ENCODE results near the gene ERCC5. TPM values are rescaled to one million over a fixed set of nuclear protein-coding genes. Genes with fewer than 3 reads are reported as not detected.

ERCC5 gene
- total and polyA plus RNA-seq, 2 donors (not counting 3 experiments of a cell fraction or from before 2014, with no cell fraction given): 12.5 to 40.1 TPM

- no peak for DNase-seq (ENCODE audit: low read depth, low spot score)
- dilution Hi-C loops (cut with MboI; ENCODE audit: extremely low pct_ligation_motif_present, low sequenced_read_pairs): no loop called here
- no peak overlapping the region for H3K4me2 ChIP-seq (ENCODE audit: insufficient read depth, low read length)
- no peaks in the 10 kb centered on the region for H3K27me3 ChIP-seq (ENCODE audit: control insufficient read depth in 2 of 2, insufficient read depth in 2 of 2, low read length in 2 of 2)
- H3K36me3 ChIP-seq (ENCODE audit: control insufficient read depth in 2 of 2, extremely low read depth in 1 of 2, insufficient read depth in 2 of 2, low read length in 2 of 2): peaks cover 0 to 2% of the 10 kb centered on the region in 2 experiments
- no peaks in the 10 kb centered on the region for H3K9me1 ChIP-seq (replicated peaks; ENCODE audit: control insufficient read depth, extremely low read depth, insufficient read depth, low read length)
- no peak overlapping the region for H3K27ac ChIP-seq (ENCODE audit: insufficient read depth, low read depth, low read length)
- no peaks in the 10 kb centered on the region for H3K4me1 ChIP-seq (ENCODE audit: control insufficient read depth, extremely low read depth, insufficient read depth, low read length)
- CTCF ChIA-PET: no interaction called here
- H3K9me3 ChIP-seq (replicated peaks; ENCODE audit: control insufficient read depth, insufficient read depth, low read length): no peaks in the 10 kb centered on the region
- no peak overlapping the region for H2AFZ ChIP-seq (ENCODE audit: low read depth, low read length)
- no peak overlapping the region for H3K4me3 ChIP-seq (replicated peaks in 1 of 3; ENCODE audit: insufficient read depth in 1 of 3, low read depth in 1 of 3, low read length in 3 of 3)
- intact Hi-C loops (cut with micrococcal nuclease): no loop called here
- TF ChIP-seq POLR2AphosphoS5 (IDR thresholded peaks at IDR 0.05; ENCODE audit: insufficient read depth, low read depth, low read length): no peak
- TF ChIP-seq GATA2 (IDR thresholded peaks at IDR 0.05; ENCODE audit: insufficient read depth, insufficient read length, low read depth, low read length): no peak
- no peak for TF ChIP-seq MAX (IDR thresholded peaks at IDR 0.05; ENCODE audit: insufficient read depth, insufficient read length)
- TF ChIP-seq MYC (IDR thresholded peaks at IDR 0.05; ENCODE audit: low read depth, low read length): no peak
- no peak for TF ChIP-seq EZH2 (IDR thresholded peaks at IDR 0.05; ENCODE audit: borderline replicate concordance, low read depth, low read length, severe bottlenecking)
- no peak for TF ChIP-seq POLR2A (IDR thresholded peaks at IDR 0.05; ENCODE audit: low read depth, low read length)
- no peak for TF ChIP-seq CTCF (IDR thresholded peaks at IDR 0.05; ENCODE audit: extremely low read depth in 1 of 2, insufficient read depth in 1 of 2, low read depth in 1 of 2, low read length in 2 of 2)
- TF ChIP-seq FOS (IDR thresholded peaks at IDR 0.05; ENCODE audit: borderline replicate concordance, insufficient read depth, low read length): no peak
- TF ChIP-seq JUN (IDR thresholded peaks at IDR 0.05; ENCODE audit: borderline replicate concordance, insufficient read depth, insufficient read length, low read depth): no peak
- BruUV-seq (replicated peaks): no TSS peak
- H3K79me2 ChIP-seq (ENCODE audit: control insufficient read depth, insufficient read depth, low read length): no peaks in the 10 kb centered on the region
- no peaks in the 10 kb centered on the region for H4K20me1 ChIP-seq (replicated peaks; ENCODE audit: control insufficient read depth, extremely low read depth, insufficient read depth, low read length)
- no peak for FAIRE-seq
- POLR2A ChIA-PET: no interaction called here
- no peak overlapping the region for H3K9ac ChIP-seq (replicated peaks; ENCODE audit: extremely low read depth, insufficient read depth, low read length)
Observed at GRCh38 chr13:102838982-102839381, 6.8 kb upstream of the ERCC5 start.
